ENCODE results near the gene AGRP. TPM values are rescaled to one million over a fixed set of nuclear protein-coding genes. Genes with fewer than 3 reads are reported as not detected.

The AGRP gene
- total RNA-seq, 1 donor from 2014 or later, result not detected

Other genes starting within 250 kb of the AGRP start
- gene FHOD1, start 236.1 kb downstream of the AGRP start, total RNA-seq, result 5.2 TPM
- not detected for gene SLC9A5, start 234.6 kb downstream of the AGRP start, total RNA-seq
- 7.3 TPM for gene PLEKHG4, start 204.0 kb downstream of the AGRP start, total RNA-seq
- gene KCTD19, start 156.8 kb downstream of the AGRP start, total RNA-seq, result not detected
- gene LRRC36, start 156.7 kb downstream of the AGRP start, total RNA-seq, result not detected
- 135 TPM for gene TPPP3, start 90.0 kb downstream of the AGRP start, total RNA-seq
- gene ZDHHC1, start 67.1 kb downstream of the AGRP start, total RNA-seq, result 11.5 TPM
- gene HSD11B2, start 52.4 kb downstream of the AGRP start, total RNA-seq, result 2.6 TPM
- 46.4 TPM for gene ATP6V0D1, start 2.4 kb downstream of the AGRP start, total RNA-seq
- 30.8 TPM for gene RIPOR1, start 45.3 kb upstream of the AGRP start, total RNA-seq
- gene CTCF, start 79.0 kb upstream of the AGRP start, total RNA-seq, result 31.3 TPM
- gene CARMIL2, start 161.6 kb upstream of the AGRP start, total RNA-seq, result not detected
- gene ACD, start 176.7 kb upstream of the AGRP start, total RNA-seq, result 10.4 TPM
- gene PARD6A, start 177.4 kb upstream of the AGRP start, total RNA-seq, result 0.52 TPM
- gene ENKD1, start 183.2 kb upstream of the AGRP start, total RNA-seq, result 5.2 TPM
- 3.1 TPM for gene C16orf86, start 183.3 kb upstream of the AGRP start, total RNA-seq
- 12.5 TPM for gene GFOD2, start 235.8 kb upstream of the AGRP start, total RNA-seq